GM21423 (cell line): ENCODE results near the gene ABHD10.
"Not testable (repeated sequence)": the region's sequence is repeated elsewhere in the genome, so short reads cannot be mapped to it uniquely, and the experiment has no call there.

Experiments used
- ATAC-seq: cut with Tn5 transposase; IDR thresholded peaks from one replicate; pipeline ENCODE4 v1.9.1; 2021; ENCODE audit warnings: mild to moderate bottlenecking, moderate library complexity; ENCODE audit not compliant: unreplicated experiment

The ABHD10 gene

GRCh38 chr3:112020674-112021085 lies 41.9 kb downstream of the ABHD10 start:
- no peak for ATAC-seq

- no peak for ATAC-seq
These were observed 48.3 kb downstream of the ABHD10 start for GRCh38 chr3:112027142-112027541.

- no peak for ATAC-seq
These were observed 49.0 kb downstream of the ABHD10 start for GRCh38 chr3:112027826-112028225.

GRCh38 chr3:112030901-112031300 lies 52.1 kb downstream of the ABHD10 start:
- no peak for ATAC-seq

- ATAC-seq, result no peak
These were observed 53.4 kb downstream of the ABHD10 start for GRCh38 chr3:112032098-112032731.

GRCh38 chr3:112034436-112034835 lies 55.6 kb downstream of the ABHD10 start, which contains the start of gene TMPRSS7:
TSS of gene TMPRSS7 (plus strand) at chr3:112034736. CDS start at chr3:112034846, 110 bp downstream.
- no peak for ATAC-seq

GRCh38 chr3:112035241-112035640 lies 56.4 kb downstream of the ABHD10 start:
- ATAC-seq, result no peak

GRCh38 chr3:112037194-112037593 lies 58.4 kb downstream of the ABHD10 start:
- not testable (repeated sequence) for ATAC-seq

GRCh38 chr3:112038863-112039262 lies 60.0 kb downstream of the ABHD10 start:
- ATAC-seq, result no peak

GRCh38 chr3:112041321-112041720 lies 62.5 kb downstream of the ABHD10 start:
- no peak for ATAC-seq

- no peak for ATAC-seq
These were observed 64.0 kb downstream of the ABHD10 start for GRCh38 chr3:112042842-112043280.
